Measurements from ENCODE around the gene NXPH2.

DNA sequence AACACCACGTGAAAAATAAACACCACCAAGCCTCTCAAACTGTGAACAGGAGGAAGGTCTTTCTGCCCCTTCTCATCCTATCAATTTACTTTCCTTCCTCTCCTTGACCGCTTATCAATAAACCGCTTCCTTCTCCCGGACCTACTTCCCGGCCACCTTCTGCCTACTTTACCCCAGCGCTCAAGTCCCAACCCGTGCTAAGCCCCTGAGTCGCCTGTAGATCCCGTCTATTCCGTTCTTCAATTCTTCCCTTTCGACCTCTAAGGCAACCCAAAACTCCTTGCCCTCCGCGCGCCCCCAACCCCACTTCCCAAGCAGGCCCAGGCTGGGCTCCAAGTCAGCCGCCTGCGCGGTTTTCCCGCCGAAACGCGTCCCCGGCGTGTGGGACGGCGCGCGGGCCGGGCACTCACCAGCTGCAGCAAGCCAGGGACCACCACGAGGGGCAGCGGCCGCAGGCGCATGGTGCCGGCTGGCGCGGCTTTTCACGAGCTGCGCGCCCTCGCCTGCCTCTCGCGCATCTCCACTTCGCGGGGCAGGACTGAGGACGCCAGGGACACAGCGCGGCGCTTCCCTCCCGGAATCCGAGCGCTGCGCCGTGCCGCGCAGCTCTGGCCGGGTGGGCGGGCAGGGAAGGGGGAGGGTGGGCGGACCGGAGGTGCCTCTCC, at the start of gene NXPH2:
- TF ChIP-seq FOXA1 (IDR thresholded peaks at IDR 0.05) (no peak), FOXA1 (CRISPR knock-in tag; IDR thresholded peaks at IDR 0.05) (no peak), TP53 (CRISPR knock-in tag; conservative IDR thresholded peaks at IDR 0.05) (no peak), ZNF558 (CRISPR knock-in tag; IDR thresholded peaks at IDR 0.05; ENCODE audit: borderline replicate concordance) (no peak), SIN3A (IDR thresholded peaks at IDR 0.05; ENCODE audit: borderline replicate concordance, low read depth, low read length) (no peak), SAFB2 (CRISPR knock-in tag; IDR thresholded peaks at IDR 0.05; ENCODE audit: borderline replicate concordance, low read depth) (no peak)

Measured in HepG2 (cell line).